Astrocyte (in vitro differentiated cells and primary cell): ENCODE measurements around the gene KCNC1.

Source experiments
- CTCF ChIP-seq: IDR thresholded peaks from 2 replicates; pipeline ENCODE4 v1.5.1; 2011; ENCODE audit warnings: low read depth, mild to moderate bottlenecking, inconsistent platforms, low read length, moderate library complexity; ENCODE audit not compliant: insufficient read depth
- EZH2 ChIP-seq: IDR thresholded peaks from 2 replicates; pipeline ENCODE4 v1.6.1; 2012; ENCODE audit warnings: mild to moderate bottlenecking, low read length, inconsistent platforms; ENCODE audit not compliant: insufficient read depth

- TF ChIP-seq CTCF: no peak
- TF ChIP-seq EZH2: no peak
These were observed 61.6 kb downstream of the KCNC1 start for GRCh38 chr11:17796154-17796553.
